CD4-positive, alpha-beta T cell treated with Interleukin-17A for 1 hour (primary cell): ENCODE results near the gene NPY.
"Not testable (repeated sequence)": the region's sequence is repeated elsewhere in the genome, so short reads cannot be mapped to it uniquely, and the experiment has no call there.

Experiments used
- DNase-seq: peaks from one replicate; pipeline ENCODE4 v3.0.0-alpha.2; 2020

NPY gene

GRCh38 chr7:24283897-24284698 is at the start of gene NPY:
TSS of gene NPY (plus strand) at chr7:24284190. CDS start at chr7:24285241, 1,051 bp downstream.
- DNase-seq = no peak

- no peak for DNase-seq
Measured at GRCh38 chr7:24239260-24239659, 44.7 kb upstream of the NPY start.

GRCh38 chr7:24241206-24241605 is 42.8 kb upstream of the NPY start:
- DNase-seq = no peak

GRCh38 chr7:24244554-24244953 is 39.4 kb upstream of the NPY start:
- DNase-seq = no peak

GRCh38 chr7:24245362-24245761 is 38.6 kb upstream of the NPY start:
- DNase-seq = no peak

GRCh38 chr7:24249266-24249665 is 34.7 kb upstream of the NPY start:
- no peak for DNase-seq

GRCh38 chr7:24251568-24251967 is 32.4 kb upstream of the NPY start:
- no peak for DNase-seq

GRCh38 chr7:24255139-24255538 is 28.9 kb upstream of the NPY start:
- peak; percentile 17 for DNase-seq

GRCh38 chr7:24258324-24258723 is 25.7 kb upstream of the NPY start:
- not testable (repeated sequence) for DNase-seq

GRCh38 chr7:24271938-24272337 is 12.1 kb upstream of the NPY start:
- DNase-seq = no peak

- no peak for DNase-seq
Measured at GRCh38 chr7:24279512-24279911, 4.5 kb upstream of the NPY start.

GRCh38 chr7:24283554-24283896 is 465 bp upstream of the NPY start:
- DNase-seq = no peak

GRCh38 chr7:24284699-24285506 is 913 bp downstream of the NPY start:
- DNase-seq = no peak

GRCh38 chr7:24290004-24290641 is 6.1 kb downstream of the NPY start:
- peak; percentile 60 for DNase-seq

- no peak for DNase-seq
Measured at GRCh38 chr7:24291271-24291670, 7.3 kb downstream of the NPY start.

- DNase-seq = no peak
Measured at GRCh38 chr7:24297362-24297761, 13.4 kb downstream of the NPY start.

- DNase-seq = no peak
Measured at GRCh38 chr7:24298696-24299095, 14.7 kb downstream of the NPY start.

- DNase-seq = no peak
Measured at GRCh38 chr7:24299192-24299591, 15.2 kb downstream of the NPY start.

GRCh38 chr7:24301703-24302102 is 17.7 kb downstream of the NPY start:
- DNase-seq = no peak

GRCh38 chr7:24304494-24305095 is 20.6 kb downstream of the NPY start:
- DNase-seq = no peak

GRCh38 chr7:24307326-24307725 is 23.3 kb downstream of the NPY start:
- no peak for DNase-seq

GRCh38 chr7:24312588-24312987 is 28.6 kb downstream of the NPY start:
- no peak for DNase-seq

GRCh38 chr7:24313777-24314176 is 29.8 kb downstream of the NPY start:
- no peak for DNase-seq
